Hepatocyte (in vitro differentiated cells): ENCODE measurements around the gene DDR1. TPM values are rescaled to one million over a fixed set of nuclear protein-coding genes. Genes with fewer than 3 reads are reported as not detected.
A peak's percentile ranks its signal among the peaks of the same experiment; 100 is the strongest.

Experiments used
- DNase-seq: peaks from one replicate; pipeline ENCODE4 v3.0.0-alpha.2; 2016; ENCODE audit warnings: low spot score
- H2AFZ ChIP-seq: fragments of 200-600 bp; sonication (generic); 2 replicates; pipeline ENCODE4 v1.6.0; 2016; ENCODE audit warnings: antibody characterized with exemption, mild to moderate bottlenecking
- H3K27ac ChIP-seq: fragments of 200-600 bp; sonication (generic); 2 replicates; pipeline ENCODE4 v1.5.1; 2016; ENCODE audit warnings: mild to moderate bottlenecking
- H3K27me3 ChIP-seq: fragments of 200-600 bp; sonication (generic); 2 replicates; pipeline ENCODE4 v1.6.1; 2016
- H3K36me3 ChIP-seq: fragments of 200-600 bp; sonication (generic); replicated peaks from 2 replicates; pipeline ENCODE4 v1.5.1; 2016; ENCODE audit warnings: low read depth; ENCODE audit not compliant: insufficient read depth
- H3K4me1 ChIP-seq: fragments of 200-600 bp; sonication (generic); 2 replicates; pipeline ENCODE4 v1.5.1; 2016; ENCODE audit warnings: mild to moderate bottlenecking, moderate library complexity; ENCODE audit not compliant: insufficient read depth
- H3K4me2 ChIP-seq: fragments of 200-600 bp; sonication (generic); 2 replicates; pipeline ENCODE4 v1.6.0; 2016
- H3K4me3 ChIP-seq: fragments of 200-600 bp; sonication (generic); 2 replicates; pipeline ENCODE4 v1.5.1; 2016; ENCODE audit warnings: mild to moderate bottlenecking
- H3K79me2 ChIP-seq: fragments of 200-600 bp; sonication (generic); 2 replicates; pipeline ENCODE4 v1.6.0; 2017; ENCODE audit warnings: mild to moderate bottlenecking
- H3K9me2 ChIP-seq: fragments of 200-600 bp; sonication (generic); replicated peaks from 2 replicates; pipeline ENCODE4 v1.6.0; 2017; ENCODE audit warnings: mild to moderate bottlenecking; ENCODE audit not compliant: insufficient read depth
- H3K9me3 ChIP-seq: fragments of 200-600 bp; sonication (generic); 2 replicates; pipeline ENCODE4 v1.5.1; 2016; ENCODE audit warnings: low read depth, mild to moderate bottlenecking
- H4K20me1 ChIP-seq: fragments of 200-600 bp; sonication (generic); 2 replicates; pipeline ENCODE4 v1.6.0; 2016; ENCODE audit warnings: mild to moderate bottlenecking; ENCODE audit not compliant: insufficient read depth, poor library complexity, severe bottlenecking
- CTCF ChIP-seq: fragments of 200-600 bp; sonication (generic); IDR thresholded peaks from 2 replicates; pipeline ENCODE4 v1.5.1; 2016; ENCODE audit warnings: antibody characterized with exemption, mild to moderate bottlenecking; ENCODE audit not compliant: poor library complexity
- EZH2 ChIP-seq: fragments of 200-600 bp; sonication (generic); IDR thresholded peaks from 2 replicates; pipeline ENCODE4 v1.6.1; 2016; ENCODE audit warnings: antibody characterized with exemption, mild to moderate bottlenecking, borderline replicate concordance
- EZH2phosphoT487 ChIP-seq: fragments of 200-600 bp; sonication (generic); IDR thresholded peaks from one replicate; pipeline ENCODE4 v1.6.1; 2018; ENCODE audit warnings: antibody characterized with exemption, mild to moderate bottlenecking, low read depth, moderate library complexity; ENCODE audit not compliant: unreplicated experiment, severe bottlenecking
- WGBS: methylation state at CpG from one replicate; pipeline ENCODE4 v1.1.6; 2016; ENCODE audit warnings: low lambda C conversion rate; ENCODE audit errors: missing lambda C conversion rate; 5-methylcytosine and 5-hydroxymethylcytosine counted together
- polyA plus RNA-seq: library from polyadenylated mRNA; unstranded; fragments of >200 nt; fragmentation: Nextera tagmentation; extraction: Ambion mirVana; gene quantifications from 2 replicates; pipeline ENCODE4 v1.2.1, GENCODE V29; 2016
- total RNA-seq: library from RNA; depleted of rRNA; stranded (reverse); fragments of >200 nt; gene quantifications from 2 replicates; pipeline ENCODE4 v1.2.3, GENCODE V29; 2014

Gene DDR1
- total and polyA plus RNA-seq, 2 experiments from 2014 or later: 94.4 TPM

GRCh38 chr6:30839671-30840070 lies 44.6 kb upstream of the DDR1 start:
- Histone ChIP-seq H3K9me3 (no peaks in the 10 kb centered on the region), H4K20me1 (no peaks in the 10 kb centered on the region), H3K27ac (peak overlapping the region; percentile 4), H3K36me3 (no peaks in the 10 kb centered on the region), H3K79me2 (no peaks in the 10 kb centered on the region), H3K4me3 (no peak overlapping the region), H3K4me1 (peaks cover 29% of the 10 kb centered on the region), H3K4me2 (no peak overlapping the region), H3K9me2 (no peaks in the 10 kb centered on the region), H2AFZ (no peak overlapping the region), H3K27me3 (no peaks in the 10 kb centered on the region)
- 58% methylated on average over 2 of the region's 2 CpGs for WGBS
- DNase-seq: peak; percentile 45
- TF ChIP-seq CTCF (no peak), EZH2phosphoT487 (no peak), EZH2 (no peak)

- no peaks in the 10 kb centered on the region for H3K79me2 ChIP-seq
- no peaks in the 10 kb centered on the region for H4K20me1 ChIP-seq
- H3K36me3 ChIP-seq: no peaks in the 10 kb centered on the region
- H2AFZ ChIP-seq: no peak overlapping the region
- H3K27ac ChIP-seq: peak overlapping the region; percentile 4
- no peaks in the 10 kb centered on the region for H3K27me3 ChIP-seq
- H3K4me3 ChIP-seq: no peak overlapping the region
- no peak overlapping the region for H3K4me2 ChIP-seq
- no peaks in the 10 kb centered on the region for H3K9me2 ChIP-seq
- no peaks in the 10 kb centered on the region for H3K9me3 ChIP-seq
- TF ChIP-seq EZH2 (no peak), CTCF (no peak), EZH2phosphoT487 (no peak)
- 73% methylated on average over 9 of the region's 9 CpGs for WGBS
- DNase-seq: no peak
- peaks cover 29% of the 10 kb centered on the region for H3K4me1 ChIP-seq
Measured at GRCh38 chr6:30840084-30840934, 44.0 kb upstream of the DDR1 start.

GRCh38 chr6:30840935-30841643 lies 43.2 kb upstream of the DDR1 start:
- Histone ChIP-seq H3K4me1 (peaks cover 29% of the 10 kb centered on the region), H4K20me1 (no peaks in the 10 kb centered on the region), H3K27me3 (no peaks in the 10 kb centered on the region), H3K4me2 (no peak overlapping the region), H3K27ac (peak overlapping the region; percentile 48), H3K9me2 (no peaks in the 10 kb centered on the region), H3K4me3 (no peak overlapping the region), H3K79me2 (no peaks in the 10 kb centered on the region), H3K9me3 (no peaks in the 10 kb centered on the region), H3K36me3 (no peaks in the 10 kb centered on the region), H2AFZ (no peak overlapping the region)
- no peak for TF ChIP-seq EZH2phosphoT487
- TF ChIP-seq EZH2: no peak
- TF ChIP-seq CTCF: no peak
- WGBS: 81% methylated on average over 4 of the region's 4 CpGs
- no peak for DNase-seq
